Duodenal mucosa (tissue), 2 donors: ENCODE measurements around the gene DENND1A.

ENCODE experiments used
- H3K27ac ChIP-seq: one replicate; pipeline ENCODE4 v1.7.0; 2013; ENCODE audit warnings: low read depth, low read length
- H3K27me3 ChIP-seq, 2 donors: one replicate each; pipeline ENCODE4 v1.7.0; 2013; ENCODE audit warnings: low read length in 2 of 2, control low read depth in 1 of 2; ENCODE audit not compliant: insufficient read depth in 2 of 2, control insufficient read depth in 1 of 2
- H3K36me3 ChIP-seq, 2 donors: one replicate each; pipeline ENCODE4 v1.7.0; 2013; ENCODE audit warnings: low read length in 2 of 2, control low read depth in 1 of 2; ENCODE audit not compliant: insufficient read depth in 2 of 2, control insufficient read depth in 1 of 2
- H3K4me1 ChIP-seq, 2 donors: one replicate each; pipeline ENCODE4 v1.7.0; 2013; ENCODE audit warnings: low read length in 2 of 2, control low read depth in 1 of 2; ENCODE audit not compliant: insufficient read depth in 2 of 2, control insufficient read depth in 1 of 2
- H3K4me3 ChIP-seq, 2 donors: one replicate each; pipeline ENCODE4 v1.7.0; 2013; ENCODE audit warnings: low read length in 2 of 2, low read depth in 1 of 2
- H3K9ac ChIP-seq, 2 donors: one replicate each; pipeline ENCODE4 v1.7.0; 2013; ENCODE audit warnings: low read length in 2 of 2, low read depth in 1 of 2
- H3K9me3 ChIP-seq, 2 donors: one replicate each; pipeline ENCODE4 v1.7.0; 2013; ENCODE audit warnings: low read length in 2 of 2, control low read depth in 1 of 2; ENCODE audit not compliant: control insufficient read depth in 1 of 2

Gene DENND1A

GRCh38 chr9:123866497-123866896 lies 63.4 kb downstream of the DENND1A start:
- H3K9me3 ChIP-seq = no peaks in the 10 kb centered on the region
- H3K27me3 ChIP-seq = no peaks in the 10 kb centered on the region
- H3K27ac ChIP-seq = no peak overlapping the region
- H3K4me1 ChIP-seq = peaks cover 6 to 13% of the 10 kb centered on the region in 2 donors
- H3K4me3 ChIP-seq = no peak overlapping the region
- H3K36me3 ChIP-seq = no peaks in the 10 kb centered on the region
- H3K9ac ChIP-seq = no peak overlapping the region

- H3K9me3 ChIP-seq = no peaks in the 10 kb centered on the region
- no peak overlapping the region for H3K9ac ChIP-seq
- no peak overlapping the region for H3K27ac ChIP-seq
- H3K4me3 ChIP-seq = no peak overlapping the region
- peaks cover 16 to 23% of the 10 kb centered on the region in 2 donors for H3K4me1 ChIP-seq
- no peaks in the 10 kb centered on the region for H3K36me3 ChIP-seq
- no peaks in the 10 kb centered on the region for H3K27me3 ChIP-seq
These were observed 64.5 kb downstream of the DENND1A start for GRCh38 chr9:123865226-123866000.

GRCh38 chr9:123864251-123864650 lies 65.7 kb downstream of the DENND1A start:
- no peak overlapping the region for H3K27ac ChIP-seq
- H3K4me1 ChIP-seq = peaks cover 19 to 26% of the 10 kb centered on the region in 2 donors
- H3K27me3 ChIP-seq = no peaks in the 10 kb centered on the region
- H3K9me3 ChIP-seq = no peaks in the 10 kb centered on the region
- no peak overlapping the region for H3K4me3 ChIP-seq
- H3K36me3 ChIP-seq = no peaks in the 10 kb centered on the region
- H3K9ac ChIP-seq = no peak overlapping the region

- Histone ChIP-seq H3K9me3 (no peaks in the 10 kb centered on the region), H3K4me1 (peaks cover 17 to 22% of the 10 kb centered on the region in 2 donors), H3K27me3 (no peaks in the 10 kb centered on the region), H3K36me3 (no peaks in the 10 kb centered on the region), H3K4me3 (no peak overlapping the region), H3K27ac (no peak overlapping the region), H3K9ac (no peak overlapping the region)
These were observed 66.6 kb downstream of the DENND1A start for GRCh38 chr9:123863164-123863855.

- Histone ChIP-seq H3K9me3 (no peaks in the 10 kb centered on the region), H3K4me1 (peaks cover 12 to 13% of the 10 kb centered on the region in 2 donors), H3K27me3 (no peaks in the 10 kb centered on the region), H3K27ac (no peak overlapping the region), H3K9ac (no peak overlapping the region), H3K36me3 (no peaks in the 10 kb centered on the region), H3K4me3 (no peak overlapping the region)
These were observed 68.2 kb downstream of the DENND1A start for GRCh38 chr9:123861756-123862120.

GRCh38 chr9:123861086-123861755 lies 68.7 kb downstream of the DENND1A start:
- H3K36me3 ChIP-seq = no peaks in the 10 kb centered on the region
- peaks cover 12 to 13% of the 10 kb centered on the region in 2 donors for H3K4me1 ChIP-seq
- H3K27ac ChIP-seq = no peak overlapping the region
- no peaks in the 10 kb centered on the region for H3K9me3 ChIP-seq
- H3K4me3 ChIP-seq = no peak overlapping the region
- H3K9ac ChIP-seq = no peak overlapping the region
- H3K27me3 ChIP-seq = no peaks in the 10 kb centered on the region

GRCh38 chr9:123860603-123861002 lies 69.3 kb downstream of the DENND1A start:
- H3K9me3 ChIP-seq = no peaks in the 10 kb centered on the region
- no peaks in the 10 kb centered on the region for H3K27me3 ChIP-seq
- H3K4me1 ChIP-seq = peaks cover 12 to 13% of the 10 kb centered on the region in 2 donors
- no peak overlapping the region for H3K4me3 ChIP-seq
- no peaks in the 10 kb centered on the region for H3K36me3 ChIP-seq
- no peak overlapping the region for H3K27ac ChIP-seq
- no peak overlapping the region for H3K9ac ChIP-seq

- Histone ChIP-seq H3K9me3 (peaks cover 2 to 3% of the 10 kb centered on the region in 2 donors), H3K9ac (no peak overlapping the region), H3K36me3 (no peaks in the 10 kb centered on the region), H3K27ac (no peak overlapping the region), H3K4me3 (no peak overlapping the region), H3K4me1 (no peaks in the 10 kb centered on the region), H3K27me3 (no peaks in the 10 kb centered on the region)
These were observed 77.5 kb downstream of the DENND1A start for GRCh38 chr9:123852403-123852802.

GRCh38 chr9:123851851-123852250 lies 78.1 kb downstream of the DENND1A start:
- Histone ChIP-seq H3K27ac (no peak overlapping the region), H3K9me3 (peaks cover 6 to 8% of the 10 kb centered on the region in 2 donors), H3K4me3 (no peak overlapping the region), H3K27me3 (no peaks in the 10 kb centered on the region), H3K9ac (no peak overlapping the region), H3K4me1 (no peaks in the 10 kb centered on the region), H3K36me3 (no peaks in the 10 kb centered on the region)

GRCh38 chr9:123848447-123849085 lies 81.4 kb downstream of the DENND1A start:
- Histone ChIP-seq H3K9ac (no peak overlapping the region), H3K4me1 (no peaks in the 10 kb centered on the region)

More at GRCh38 chr9:123848447-123849085, 81.4 kb downstream of the DENND1A start:
- Histone ChIP-seq H3K9me3 (peaks cover 7 to 29% of the 10 kb centered on the region in 2 donors), H3K27me3 (no peaks in the 10 kb centered on the region), H3K27ac (no peak overlapping the region), H3K4me3 (no peak overlapping the region), H3K36me3 (no peaks in the 10 kb centered on the region)
